Activated T-cell treated with anti-CD3 and anti-CD28 coated beads, Interleukin-2, amount 50 U/mL, for 72 hours (primary cell): ENCODE data around the gene GPSM1. TPM values are rescaled to one million over a fixed set of nuclear protein-coding genes. Genes with fewer than 3 reads are reported as not detected.

Source experiments
- ATAC-seq, 2 donors: fragments of 150-1000 bp; cut with Tn5 transposase; replicated peaks in 1 of 2; 2 replicates each; pipeline ENCODE4 v1.10.0; 2021; ENCODE audit warnings: moderate library complexity in 2 of 2, mild to moderate bottlenecking in 1 of 2
- DNase-seq, 2 donors: peaks; one replicate each; pipeline ENCODE4 v3.0.0; 2021 to 2022; ENCODE audit warnings: mixed read lengths in 1 of 2
- H3K27ac Mint-ChIP-seq: one replicate; pipeline ENCODE4 v1.8.0; 2022; ENCODE audit warnings: mild to moderate bottlenecking, moderate library complexity, mixed read lengths
- H3K27me3 Mint-ChIP-seq: one replicate; pipeline ENCODE4 v1.8.0; 2022; ENCODE audit warnings: low read depth, mixed read lengths
- H3K36me3 Mint-ChIP-seq, 2 donors: one replicate each; pipeline ENCODE4 v1.8.0; 2022; ENCODE audit warnings: mixed read lengths in 2 of 2, mild to moderate bottlenecking in 1 of 2; ENCODE audit not compliant: insufficient read depth in 2 of 2
- H3K4me1 Mint-ChIP-seq: one replicate; pipeline ENCODE4 v1.8.0; 2022; ENCODE audit warnings: low read depth, mixed read lengths
- H3K4me3 Mint-ChIP-seq, 2 donors: one replicate each; pipeline ENCODE4 v1.8.0; 2022; ENCODE audit warnings: mild to moderate bottlenecking in 2 of 2, mixed read lengths in 2 of 2, moderate library complexity in 2 of 2
- H3K9me3 Mint-ChIP-seq, 2 donors: one replicate each; pipeline ENCODE4 v1.8.0; 2022; ENCODE audit warnings: mixed read lengths in 2 of 2
- total RNA-seq, 2 donors: library from RNA; stranded (reverse); gene quantifications; one replicate each; pipeline ENCODE4 v1.2.3, GENCODE V29; 2022

The GPSM1 gene
- total RNA-seq, 2 donors from 2014 or later = 11.6 to 12.3 TPM

DNA sequence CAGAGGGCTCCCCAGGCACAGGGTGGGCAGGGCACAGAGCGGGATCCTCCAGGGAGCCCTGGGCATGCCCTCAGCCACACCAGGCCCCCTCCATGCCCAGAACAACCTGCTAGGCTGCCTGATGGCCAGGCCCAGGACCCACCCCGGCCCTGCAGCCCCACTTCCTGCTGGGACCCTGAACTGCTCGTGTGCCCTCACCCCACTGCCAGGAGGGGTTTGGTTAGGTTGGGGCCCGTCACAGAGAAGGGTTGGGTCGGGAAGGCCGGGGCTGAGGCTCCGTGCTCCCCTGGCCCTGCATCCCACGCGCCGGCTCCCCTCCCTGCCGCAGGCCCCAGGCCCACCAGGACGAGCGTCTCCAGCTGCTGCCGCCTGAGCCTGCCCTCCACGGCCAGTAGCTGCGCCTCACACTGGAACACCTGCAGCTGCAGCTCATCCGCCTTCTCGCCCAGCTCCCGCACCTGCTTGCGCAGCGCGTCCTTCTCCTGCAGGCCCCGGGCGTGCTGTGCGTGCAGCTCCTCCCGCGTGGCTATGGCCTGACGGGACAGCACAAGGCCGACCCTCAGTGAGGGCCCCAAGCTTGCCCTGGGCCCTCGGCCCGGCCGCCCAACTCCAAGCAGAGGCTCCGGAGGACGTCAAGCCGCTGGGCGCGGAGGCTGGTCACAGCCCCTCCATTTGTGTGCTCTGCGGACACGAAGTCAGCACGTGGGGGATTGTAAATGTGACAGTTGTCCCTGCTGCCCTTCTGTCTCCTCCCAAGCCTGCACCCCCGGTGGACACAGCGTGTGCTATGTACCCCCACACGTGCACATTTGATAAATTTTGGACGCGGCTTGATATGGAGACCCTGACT, 40.2 kb downstream of the GPSM1 start:
- Mint-ChIP-seq H3K36me3 (no peaks in the 10 kb centered on the region), H3K27me3 (no peaks in the 10 kb centered on the region), H3K4me3 (no peak overlapping the region), H3K27ac (no peak overlapping the region), H3K9me3 (no peaks in the 10 kb centered on the region), H3K4me1 (no peaks in the 10 kb centered on the region)
- no peak for ATAC-seq
- no peak for DNase-seq

DNA sequence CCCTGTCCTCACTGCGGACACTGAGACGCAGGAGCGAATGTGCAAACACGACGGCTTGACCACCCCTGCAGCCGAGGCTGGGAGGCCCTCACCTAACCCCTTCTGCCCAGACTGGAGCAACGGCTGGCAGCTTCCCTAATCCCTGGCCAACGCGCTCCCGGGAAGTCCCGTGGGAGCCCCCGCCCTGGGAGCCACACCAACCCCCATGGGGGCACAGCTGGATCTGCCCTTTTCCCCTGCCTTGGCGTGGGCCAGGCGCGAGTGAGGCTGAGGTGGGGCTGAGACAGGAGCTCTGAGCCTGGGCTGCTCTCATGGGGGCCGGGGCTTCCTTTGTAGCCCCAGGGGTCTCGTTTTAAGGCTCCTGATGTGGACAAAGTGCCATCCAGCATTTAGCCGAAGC, 40.9 kb downstream of the GPSM1 start:
- no peaks in the 10 kb centered on the region for H3K36me3 Mint-ChIP-seq
- DNase-seq (no peak), ATAC-seq (no peak)
- H3K27me3 Mint-ChIP-seq = no peaks in the 10 kb centered on the region
- no peak overlapping the region for H3K4me3 Mint-ChIP-seq
- no peaks in the 10 kb centered on the region for H3K4me1 Mint-ChIP-seq
- no peak overlapping the region for H3K27ac Mint-ChIP-seq
- H3K9me3 Mint-ChIP-seq = no peaks in the 10 kb centered on the region

DNA sequence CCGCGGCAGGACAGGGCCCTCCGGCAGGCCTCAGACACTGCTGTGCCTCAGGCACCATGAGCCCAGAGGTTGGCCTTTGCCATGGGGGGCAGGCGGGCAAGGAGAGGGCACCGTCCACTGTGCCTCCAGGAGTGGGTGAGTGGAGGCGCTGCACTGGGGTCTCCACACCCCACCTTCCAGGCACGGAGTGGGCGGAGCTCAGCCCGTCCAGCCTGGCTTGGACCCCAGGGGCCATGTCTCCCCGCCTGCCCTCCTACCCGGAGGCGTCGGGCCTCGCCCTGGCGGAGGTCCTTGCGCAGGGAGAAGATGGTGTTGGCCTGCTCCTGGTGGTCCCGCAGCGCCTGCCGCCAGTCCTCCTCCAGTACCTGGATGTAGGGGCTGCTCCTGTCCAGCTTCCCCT, 42.7 kb downstream of the GPSM1 start:
- no peak for ATAC-seq
- H3K4me1 Mint-ChIP-seq = no peaks in the 10 kb centered on the region
- H3K9me3 Mint-ChIP-seq = no peaks in the 10 kb centered on the region
- H3K27me3 Mint-ChIP-seq = no peaks in the 10 kb centered on the region
- H3K4me3 Mint-ChIP-seq = no peak overlapping the region
- no peak overlapping the region for H3K27ac Mint-ChIP-seq
- H3K36me3 Mint-ChIP-seq = no peaks in the 10 kb centered on the region
- no peak for DNase-seq

DNA sequence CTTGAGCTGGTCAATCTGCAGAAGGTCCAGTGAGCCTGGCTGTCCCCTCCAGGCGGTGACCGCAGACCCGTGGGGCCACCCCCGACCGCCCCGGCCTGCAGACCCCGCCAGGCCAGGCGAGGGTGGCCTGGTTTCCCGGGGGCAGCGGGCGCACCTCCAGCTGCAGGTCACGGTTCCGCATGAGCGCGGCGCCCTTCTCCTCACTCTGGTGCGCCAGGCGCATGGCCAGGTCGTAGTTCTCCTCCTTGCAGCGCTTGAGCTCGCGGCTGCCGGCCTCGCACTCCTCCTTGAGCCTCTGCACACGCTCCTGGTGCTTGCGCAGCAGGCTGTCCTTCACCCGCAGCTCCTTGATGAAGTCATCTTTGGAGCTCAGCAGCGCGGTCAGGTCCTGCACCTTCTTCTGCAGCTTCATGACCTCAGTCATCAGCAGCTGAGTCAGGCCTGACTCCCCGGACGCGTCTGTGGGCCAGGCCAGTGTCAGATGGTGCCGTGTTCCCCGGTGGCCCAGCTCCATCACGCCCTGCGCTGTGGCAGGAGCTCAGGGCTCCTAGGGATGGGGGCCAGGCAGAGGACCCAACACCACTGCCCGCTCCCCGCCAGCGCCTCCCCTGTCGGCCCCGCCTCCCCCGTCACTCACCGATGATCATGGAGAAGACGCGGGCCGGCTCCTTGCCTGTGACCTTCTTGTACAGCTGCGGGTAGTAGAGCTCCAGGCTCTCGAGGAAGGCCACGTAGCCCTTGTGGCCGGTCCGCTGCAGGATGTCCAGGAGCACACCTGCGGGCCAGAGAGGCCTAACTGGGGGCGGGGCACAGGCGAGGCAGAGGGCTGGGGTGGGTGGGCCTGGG, 43.6 kb downstream of the GPSM1 start:
- DNase-seq = no peak
- Mint-ChIP-seq H3K27ac (no peak overlapping the region), H3K36me3 (no peaks in the 10 kb centered on the region), H3K4me1 (no peaks in the 10 kb centered on the region), H3K27me3 (no peaks in the 10 kb centered on the region), H3K4me3 (no peak overlapping the region), H3K9me3 (no peaks in the 10 kb centered on the region)
- no peak for ATAC-seq

DNA sequence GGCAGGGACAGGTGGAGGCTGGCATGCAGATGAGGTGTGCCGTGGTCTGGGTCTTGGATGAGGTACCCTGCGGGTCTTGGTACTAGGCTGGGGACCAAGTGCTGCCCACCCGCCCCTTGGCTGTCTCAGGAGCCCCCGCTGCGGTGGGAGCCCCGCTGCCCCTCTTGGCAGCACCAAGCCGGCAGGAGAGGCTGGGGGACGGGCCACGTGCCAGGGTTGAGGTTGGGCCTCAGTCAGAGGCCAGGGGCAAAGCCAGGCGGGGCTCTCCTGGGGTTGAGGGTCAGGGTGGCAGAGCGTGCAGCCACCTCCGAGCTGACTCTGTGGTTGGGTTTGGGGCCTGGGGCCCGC, 44.2 kb downstream of the GPSM1 start:
- H3K9me3 Mint-ChIP-seq = no peaks in the 10 kb centered on the region
- ATAC-seq (no peak), DNase-seq (no peak)
- no peaks in the 10 kb centered on the region for H3K27me3 Mint-ChIP-seq
- H3K4me1 Mint-ChIP-seq = no peaks in the 10 kb centered on the region
- H3K27ac Mint-ChIP-seq = no peak overlapping the region
- no peak overlapping the region for H3K4me3 Mint-ChIP-seq
- no peaks in the 10 kb centered on the region for H3K36me3 Mint-ChIP-seq

DNA sequence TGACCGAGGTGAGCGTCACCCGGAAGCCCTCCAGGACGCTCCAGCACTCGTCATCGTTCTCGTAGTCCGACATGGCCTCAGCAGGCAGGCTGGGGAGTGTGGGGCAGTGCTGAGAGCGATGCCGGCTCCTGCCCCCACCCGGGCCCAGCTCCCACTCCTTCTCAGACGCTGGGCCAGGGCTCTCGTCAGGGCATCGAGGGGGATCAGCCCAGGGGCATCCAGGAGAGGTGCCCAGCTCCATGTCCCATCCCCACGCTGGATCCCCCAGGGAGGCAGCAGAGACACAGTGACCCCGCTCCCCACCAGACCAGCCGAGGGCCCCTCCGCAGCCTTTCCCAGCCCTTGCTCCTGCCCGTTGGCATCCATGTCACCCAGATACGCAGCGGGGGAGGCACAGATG, 44.7 kb downstream of the GPSM1 start:
- no peaks in the 10 kb centered on the region for H3K36me3 Mint-ChIP-seq
- H3K4me1 Mint-ChIP-seq = no peaks in the 10 kb centered on the region
- no peak overlapping the region for H3K4me3 Mint-ChIP-seq
- no peak for DNase-seq
- no peak overlapping the region for H3K27ac Mint-ChIP-seq
- no peak for ATAC-seq
- H3K27me3 Mint-ChIP-seq = no peaks in the 10 kb centered on the region
- no peaks in the 10 kb centered on the region for H3K9me3 Mint-ChIP-seq

DNA sequence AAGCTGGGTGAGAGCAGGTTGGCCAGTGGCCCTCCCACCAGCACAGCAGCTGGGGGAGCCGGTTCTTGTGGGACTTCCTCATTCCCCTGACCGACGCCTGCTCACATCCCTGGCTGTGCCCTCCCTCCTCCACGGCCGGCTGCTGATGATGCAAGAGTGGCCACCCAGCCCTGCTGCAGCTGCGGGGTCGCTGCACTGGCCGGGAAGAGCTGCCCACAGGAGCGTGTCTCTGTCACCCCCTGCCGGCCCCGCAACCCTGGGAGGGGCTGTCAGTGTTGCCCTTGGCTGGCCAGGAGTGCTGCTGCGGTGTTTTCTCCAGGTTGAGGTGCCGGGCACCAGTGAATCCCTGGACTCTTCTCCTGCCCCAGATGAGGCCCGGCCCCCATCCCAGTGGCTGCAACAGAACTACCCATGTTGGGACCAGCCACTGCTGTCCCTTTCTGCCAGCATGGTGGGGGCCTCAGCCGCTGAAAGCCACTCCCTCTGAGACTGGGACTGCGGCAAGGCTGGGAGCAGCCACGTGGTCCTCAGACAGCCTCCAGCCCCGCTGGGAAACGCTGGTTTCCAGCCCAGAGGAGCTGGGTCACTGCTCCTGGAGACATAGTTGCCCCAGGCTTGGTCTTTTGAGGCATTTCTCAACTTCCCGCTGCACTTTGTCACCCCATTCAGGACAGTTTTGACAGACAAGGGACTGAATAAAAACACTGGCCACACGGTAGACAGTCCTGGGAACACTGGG, 45.4 kb downstream of the GPSM1 start:
- Mint-ChIP-seq H3K27ac (no peak overlapping the region), H3K4me3 (peak overlapping the region; percentile 15), H3K27me3 (no peaks in the 10 kb centered on the region), H3K4me1 (no peaks in the 10 kb centered on the region), H3K9me3 (no peaks in the 10 kb centered on the region), H3K36me3 (no peaks in the 10 kb centered on the region)
- DNase-seq = no peak
- ATAC-seq = no peak

DNA sequence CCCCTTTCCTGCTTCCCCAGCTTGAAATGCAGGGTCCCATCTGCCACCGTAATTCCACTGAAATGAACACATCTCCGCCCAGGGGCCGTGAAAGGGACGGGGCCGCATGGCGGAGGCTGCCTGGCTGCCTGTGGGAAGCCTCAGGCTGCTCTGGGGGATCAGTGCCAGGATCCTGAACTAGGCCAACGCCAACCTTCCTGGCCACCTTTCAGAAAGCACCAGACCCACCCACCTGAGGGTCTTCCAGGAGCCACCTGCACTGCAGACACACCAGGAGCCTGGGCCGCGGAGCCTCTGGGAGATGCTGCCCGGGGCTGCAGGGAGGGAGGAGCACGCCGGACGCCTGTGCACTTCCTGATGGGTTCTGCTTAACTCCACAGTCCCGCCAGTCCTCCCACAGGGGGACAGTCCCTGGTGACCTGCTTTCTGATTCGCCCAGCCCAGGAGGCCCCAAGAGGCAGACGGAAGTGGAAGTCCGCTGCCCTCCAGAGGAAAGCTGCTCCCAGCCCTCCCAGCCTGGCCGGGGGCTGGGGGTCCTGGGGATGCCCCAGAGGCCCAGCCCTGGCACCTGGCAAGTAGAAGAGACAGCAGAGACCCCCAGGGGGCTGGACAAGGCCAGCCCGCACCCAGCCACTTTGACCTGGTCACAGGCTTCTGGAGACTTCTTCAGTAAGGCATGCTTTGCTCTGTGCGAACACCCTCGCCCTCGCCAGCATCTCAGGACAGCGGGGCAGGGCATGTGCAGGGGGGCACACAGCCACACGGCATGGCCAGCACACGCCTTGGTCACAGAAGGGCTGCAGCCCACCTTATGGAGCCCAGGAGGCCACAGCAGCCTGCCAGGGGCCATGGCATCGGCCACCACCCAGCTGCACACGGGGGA, 46.2 kb downstream of the GPSM1 start, which contains the start of gene CARD9:
TSS of gene CARD9 (minus strand) at position 370 of the 883 bp plus-strand sequence. CDS start 1,591 bp downstream, outside the sequence.
- H3K27ac Mint-ChIP-seq = no peak within 1 kb of the TSS
- peak in 1 of 2 donors; percentile 35 for ATAC-seq
- H3K9me3 Mint-ChIP-seq = no peaks in the 10 kb centered on the region
- no peak for DNase-seq
- H3K36me3 Mint-ChIP-seq = no peaks in the 10 kb centered on the region
- H3K4me3 Mint-ChIP-seq = peak within 1 kb of the TSS; percentile 15
- no peaks in the 10 kb centered on the region for H3K4me1 Mint-ChIP-seq
- no peaks in the 10 kb centered on the region for H3K27me3 Mint-ChIP-seq

DNA sequence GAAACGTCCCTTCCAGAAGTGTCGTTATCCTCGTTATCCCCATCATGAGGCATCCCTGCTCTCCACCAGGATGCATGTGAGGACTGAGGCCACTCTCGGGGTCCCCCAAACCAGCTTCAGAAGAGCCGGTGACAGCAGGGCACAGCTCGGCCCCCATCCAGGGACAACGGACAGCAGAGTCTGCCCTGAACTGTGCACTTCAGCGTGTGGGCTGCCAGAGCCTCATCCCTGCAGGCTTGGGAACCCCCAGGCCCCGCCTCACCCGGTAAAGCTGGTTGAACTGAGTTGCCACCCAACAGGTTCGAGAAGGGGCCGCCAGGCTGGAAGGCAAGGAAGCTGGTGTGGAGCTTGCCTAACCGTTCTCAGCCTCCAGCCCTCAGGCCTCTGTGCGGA, 46.8 kb downstream of the GPSM1 start:
- Mint-ChIP-seq H3K9me3 (no peaks in the 10 kb centered on the region), H3K4me1 (no peaks in the 10 kb centered on the region), H3K27me3 (no peaks in the 10 kb centered on the region), H3K4me3 (no peak overlapping the region), H3K27ac (no peak overlapping the region), H3K36me3 (no peaks in the 10 kb centered on the region)
- no peak for ATAC-seq
- no peak for DNase-seq

DNA sequence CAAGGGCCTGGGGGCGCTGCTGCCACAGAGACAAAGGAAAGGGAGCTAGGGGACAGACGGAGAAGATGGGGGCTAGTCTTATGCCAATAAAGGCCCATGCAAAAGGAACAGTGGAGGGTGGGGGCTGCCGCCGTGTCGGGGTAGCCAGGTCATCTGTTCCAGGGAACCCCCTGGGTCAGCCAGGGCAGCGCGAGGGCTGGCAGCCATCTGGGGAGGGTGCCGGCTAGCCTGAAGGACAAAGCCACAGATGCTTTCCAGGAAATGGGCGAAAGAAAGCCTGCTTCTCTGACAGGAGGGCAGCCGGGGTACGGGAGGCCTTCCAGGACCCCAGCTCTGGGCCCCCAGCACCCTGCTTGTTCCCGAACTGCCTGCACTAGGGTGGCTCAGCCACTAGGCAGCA, 47.8 kb downstream of the GPSM1 start:
- H3K27me3 Mint-ChIP-seq = no peaks in the 10 kb centered on the region
- H3K4me1 Mint-ChIP-seq = no peaks in the 10 kb centered on the region
- H3K27ac Mint-ChIP-seq = no peak overlapping the region
- H3K36me3 Mint-ChIP-seq = no peaks in the 10 kb centered on the region
- no peaks in the 10 kb centered on the region for H3K9me3 Mint-ChIP-seq
- no peak overlapping the region for H3K4me3 Mint-ChIP-seq
- ATAC-seq = no peak
- DNase-seq = no peak

DNA sequence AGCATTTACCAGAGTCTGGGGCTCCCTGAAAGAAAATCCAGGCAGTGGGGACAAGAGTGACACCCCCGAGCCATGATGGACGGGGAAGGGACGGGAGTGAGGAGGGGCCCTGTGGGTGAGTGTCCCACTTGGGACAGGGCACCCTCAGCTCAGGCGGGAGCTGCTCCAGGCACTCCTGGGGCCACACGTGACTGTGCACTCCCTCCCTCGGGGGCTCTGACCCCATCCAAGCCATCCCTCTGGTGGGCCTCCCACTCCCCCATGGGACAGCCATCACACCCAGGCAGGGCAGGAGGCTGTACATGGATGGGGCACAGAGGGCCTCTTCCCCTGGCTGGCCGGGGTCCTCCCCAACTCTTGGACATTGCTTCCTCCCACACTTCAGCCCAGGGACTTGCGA, 49.1 kb downstream of the GPSM1 start:
- Mint-ChIP-seq H3K36me3 (no peaks in the 10 kb centered on the region), H3K9me3 (no peaks in the 10 kb centered on the region), H3K4me1 (no peaks in the 10 kb centered on the region), H3K27ac (no peak overlapping the region), H3K4me3 (no peak overlapping the region), H3K27me3 (no peaks in the 10 kb centered on the region)
- DNase-seq = no peak
- ATAC-seq = no peak

DNA sequence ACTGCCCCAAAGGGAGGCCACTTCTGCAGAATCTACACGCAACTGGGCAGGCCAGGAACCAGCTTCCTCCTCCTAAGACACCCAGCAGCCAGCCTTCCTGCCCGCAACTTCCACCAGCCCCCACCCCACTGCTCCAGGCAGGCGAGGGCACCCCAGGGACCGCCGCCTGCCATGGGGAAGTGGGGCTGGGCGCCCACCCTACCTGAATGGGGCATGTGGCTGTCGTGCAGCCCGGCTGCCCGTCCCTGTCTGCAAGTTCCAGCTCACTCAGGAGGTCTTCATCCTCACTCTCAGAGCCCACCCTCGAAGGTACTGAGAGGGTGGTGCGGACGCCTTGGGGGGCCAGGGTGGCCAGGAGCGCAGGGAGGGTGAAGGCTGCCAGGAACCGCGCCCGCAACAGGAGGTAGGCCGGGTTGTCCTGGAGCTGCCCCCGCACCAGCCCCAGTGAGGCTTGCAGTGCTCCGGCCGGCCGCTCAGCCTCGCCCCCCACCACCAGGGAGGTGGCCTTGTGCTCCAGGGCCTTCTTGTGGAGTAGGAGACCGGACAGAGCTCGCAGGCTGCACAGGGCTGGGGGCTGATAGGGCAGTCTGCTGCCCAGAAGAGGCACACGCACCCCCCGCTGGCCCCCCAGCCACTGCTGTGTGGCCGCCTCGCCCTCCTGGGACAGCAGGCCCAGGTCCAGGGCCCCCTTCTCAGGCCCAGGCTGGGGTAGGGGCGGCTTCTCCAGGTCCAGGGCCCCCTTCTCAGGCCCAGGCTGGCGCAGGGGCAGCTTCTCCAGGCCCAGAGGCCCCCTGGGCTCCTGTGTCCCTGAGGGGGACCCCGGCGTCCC, 50.2 kb downstream of the GPSM1 start:
- Mint-ChIP-seq H3K4me1 (no peaks in the 10 kb centered on the region), H3K27ac (no peak overlapping the region), H3K27me3 (no peaks in the 10 kb centered on the region), H3K9me3 (no peaks in the 10 kb centered on the region), H3K4me3 (no peak overlapping the region), H3K36me3 (no peaks in the 10 kb centered on the region)
- DNase-seq = no peak
- ATAC-seq = no peak
